HEK293 (cell line): ENCODE results near the gene R3HDM1.

ENCODE experiments used
- CTCF ChIA-PET: fragments of 350-600 bp; formaldehyde crosslinking; extraction: SDS; loops from one replicate; lab custom pipeline; 2021; ENCODE audit warnings: antibody characterized with exemption; lab: Yijun Ruan, JAX
- POLR2A ChIA-PET: fragments of 300-600 bp; formaldehyde crosslinking; extraction: SDS; loops from one replicate; lab custom pipeline; 2020; ENCODE audit warnings: antibody characterized with exemption, inconsistent platforms; lab: Yijun Ruan, JAX
- H3K27ac ChIP-seq: fragments of 200-500 bp; sonication (Bioruptor generic); 2 replicates; pipeline ENCODE4 v1.5.1; 2014; ENCODE audit warnings: low read depth, low read length, control low read depth, inconsistent platforms; ENCODE audit errors: extremely low read depth
- H3K36me3 ChIP-seq, 2 experiments: fragments of 200-500 bp in 1 of 2; sonication (Bioruptor generic) in 1 of 2; 1 replicate in 1 of 2; 2 replicates in 1 of 2; pipeline ENCODE4 v1.5.1; 2014 to 2017; ENCODE audit warnings: inconsistent platforms in 2 of 2, low read length in 2 of 2; ENCODE audit not compliant: control insufficient read depth in 2 of 2, insufficient read depth in 1 of 2
- H3K4me1 ChIP-seq: fragments of 200-500 bp; sonication (Bioruptor generic); 2 replicates; pipeline ENCODE4 v1.5.1; 2014; ENCODE audit warnings: mild to moderate bottlenecking, low read length, inconsistent platforms; ENCODE audit not compliant: control insufficient read depth, insufficient read depth
- H3K4me3 ChIP-seq: 2 replicates; pipeline ENCODE4 v1.5.1; 2011; ENCODE audit warnings: low read depth, mild to moderate bottlenecking, control low read depth, low read length, moderate library complexity
- H3K9me3 ChIP-seq: fragments of 200-500 bp; sonication (Bioruptor generic); 2 replicates; pipeline ENCODE4 v1.5.1; 2014; ENCODE audit warnings: low read depth, low read length, inconsistent platforms; ENCODE audit not compliant: control insufficient read depth, insufficient read depth
- CTCF ChIP-seq: fragments of 450-650 bp; formaldehyde crosslinking; IDR thresholded peaks from 2 replicates; pipeline ENCODE4 v1.5.1; 2016; ENCODE audit warnings: missing biosample characterization, missing genetic modification characterization
- GLIS1 ChIP-seq: fragments of 450-650 bp; formaldehyde crosslinking; IDR thresholded peaks from 2 replicates; pipeline ENCODE4 v1.5.1; 2016; ENCODE audit warnings: missing biosample characterization, missing genetic modification characterization
- IKZF3 ChIP-seq: fragments of 450-650 bp; IDR thresholded peaks from 2 replicates; pipeline ENCODE4 v1.5.0; 2018; ENCODE audit warnings: missing biosample characterization, mild to moderate bottlenecking, missing genetic modification characterization, moderate library complexity
- KLF9 ChIP-seq: fragments of 450-650 bp; formaldehyde crosslinking; IDR thresholded peaks from 2 replicates; pipeline ENCODE4 v1.5.1; 2016; ENCODE audit warnings: missing biosample characterization, missing genetic modification characterization, low read depth
- PRDM1 ChIP-seq: fragments of 450-650 bp; formaldehyde crosslinking; IDR thresholded peaks from 2 replicates; pipeline ENCODE4; 2016; ENCODE audit warnings: missing biosample characterization, missing genetic modification characterization
- TRIM28 ChIP-seq: IDR thresholded peaks from 2 replicates; pipeline ENCODE4 v1.6.1; 2011; ENCODE audit warnings: low read length, control low read depth, borderline replicate concordance
- ZBTB20 ChIP-seq: fragments of 450-650 bp; formaldehyde crosslinking; IDR thresholded peaks from 2 replicates; pipeline ENCODE4 v1.5.1; 2016; ENCODE audit warnings: missing biosample characterization, missing genetic modification characterization
- ZBTB21 ChIP-seq: fragments of 450-650 bp; formaldehyde crosslinking; IDR thresholded peaks from 2 replicates; pipeline ENCODE4 v1.5.1; 2017; ENCODE audit warnings: missing biosample characterization, missing genetic modification characterization
- ZBTB48 ChIP-seq: fragments of 450-650 bp; formaldehyde crosslinking; IDR thresholded peaks from 2 replicates; pipeline ENCODE4 v1.5.1; 2016; ENCODE audit warnings: missing biosample characterization, missing genetic modification characterization
- ZIC2 ChIP-seq: fragments of 450-650 bp; formaldehyde crosslinking; IDR thresholded peaks from 2 replicates; pipeline ENCODE4 v1.5.1; 2016; ENCODE audit warnings: missing biosample characterization, missing genetic modification characterization
- ZNF133 ChIP-seq: fragments of 450-650 bp; formaldehyde crosslinking; IDR thresholded peaks from 2 replicates; pipeline ENCODE4 v1.5.1; 2016; ENCODE audit warnings: missing biosample characterization, missing genetic modification characterization
- ZNF169 ChIP-seq: fragments of 450-650 bp; formaldehyde crosslinking; IDR thresholded peaks from 2 replicates; pipeline ENCODE4 v1.5.1; 2016; ENCODE audit warnings: missing biosample characterization, missing genetic modification characterization
- ZNF2 ChIP-seq: fragments of 450-650 bp; formaldehyde crosslinking; IDR thresholded peaks from 2 replicates; pipeline ENCODE4 v1.5.1; 2016; ENCODE audit warnings: missing biosample characterization, missing genetic modification characterization
- ZNF214 ChIP-seq: fragments of 450-650 bp; formaldehyde crosslinking; IDR thresholded peaks from 2 replicates; pipeline ENCODE4 v1.5.1; 2017; ENCODE audit warnings: missing biosample characterization, mild to moderate bottlenecking, missing genetic modification characterization, borderline replicate concordance
- ZNF324 ChIP-seq: fragments of 450-650 bp; formaldehyde crosslinking; IDR thresholded peaks from 2 replicates; pipeline ENCODE4 v1.5.1; 2016; ENCODE audit warnings: missing biosample characterization, missing genetic modification characterization
- ZNF366 ChIP-seq: fragments of 450-650 bp; formaldehyde crosslinking; conservative IDR thresholded peaks from 2 replicates; pipeline ENCODE4 v1.5.1; 2016; ENCODE audit warnings: missing biosample characterization, missing genetic modification characterization
- ZNF416 ChIP-seq: fragments of 450-650 bp; formaldehyde crosslinking; IDR thresholded peaks from 2 replicates; pipeline ENCODE4 v1.5.1; 2016; ENCODE audit warnings: missing biosample characterization, missing genetic modification characterization
- ZNF426 ChIP-seq: fragments of 450-650 bp; formaldehyde crosslinking; IDR thresholded peaks from 2 replicates; pipeline ENCODE4 v1.5.1; 2017; ENCODE audit warnings: missing biosample characterization, missing genetic modification characterization, mild to moderate bottlenecking, inconsistent platforms, moderate library complexity
- ZNF488 ChIP-seq: fragments of 450-650 bp; formaldehyde crosslinking; IDR thresholded peaks from 2 replicates; pipeline ENCODE4 v1.5.1; 2016; ENCODE audit warnings: missing biosample characterization, missing genetic modification characterization
- ZNF513 ChIP-seq: fragments of 450-650 bp; IDR thresholded peaks from 2 replicates; pipeline ENCODE4 v1.5.1; 2018; ENCODE audit warnings: missing biosample characterization, missing genetic modification characterization
- ZNF580 ChIP-seq: fragments of 450-650 bp; formaldehyde crosslinking; IDR thresholded peaks from 2 replicates; pipeline ENCODE4 v1.5.1; 2016; ENCODE audit warnings: missing biosample characterization, missing genetic modification characterization
- ZNF654 ChIP-seq: fragments of 450-650 bp; formaldehyde crosslinking; IDR thresholded peaks from 2 replicates; pipeline ENCODE4 v1.5.1; 2016; ENCODE audit warnings: low read depth, missing biosample characterization, missing genetic modification characterization
- ZNF658 ChIP-seq: fragments of 450-650 bp; formaldehyde crosslinking; IDR thresholded peaks from 2 replicates; pipeline ENCODE4; 2016; ENCODE audit warnings: missing biosample characterization, missing genetic modification characterization
- ZNF830 ChIP-seq: fragments of 450-650 bp; IDR thresholded peaks from 2 replicates; pipeline ENCODE4 v1.5.0; 2018; ENCODE audit warnings: missing biosample characterization, missing genetic modification characterization, low read depth, mild to moderate bottlenecking, moderate library complexity

R3HDM1 gene

DNA sequence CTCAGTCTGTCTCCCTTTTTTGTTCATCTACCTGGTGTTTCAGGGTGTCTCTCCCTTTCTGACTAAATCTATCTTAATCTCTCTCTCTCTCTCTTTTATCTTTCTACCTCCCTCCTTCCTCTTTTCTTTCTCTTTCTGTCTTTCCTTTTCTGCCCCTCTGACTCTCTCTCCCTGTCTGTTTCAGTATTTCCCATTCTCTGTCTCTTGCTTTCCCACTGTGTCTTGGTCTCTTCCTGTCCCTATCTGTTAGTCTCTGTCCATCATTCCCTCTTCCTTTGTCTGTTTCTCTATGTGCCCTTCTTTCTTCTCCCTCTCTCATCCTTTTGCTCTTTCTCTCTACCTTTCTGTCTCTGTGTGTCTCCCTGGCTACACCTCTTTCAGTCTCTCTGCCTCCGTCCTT lies 56.7 kb downstream of the R3HDM1 start:
- ChIA-PET CTCF (no interaction called here), POLR2A (no interaction called here)
- Histone ChIP-seq H3K4me3 (no peak overlapping the region), H3K4me1 (0 out of 2 replicates have a peak, but pooled peaks cover 5% of the 10 kb centered on the region), H3K9me3 (no peaks in the 10 kb centered on the region), H3K36me3 (no peaks in the 10 kb centered on the region), H3K27ac (no peak overlapping the region)
- TF ChIP-seq ZNF426 (no peak), PRDM1 (tag by site-specific recombination) (peak; percentile 70), ZNF366 (tag by site-specific recombination) (peak; percentile 55; the same call in 1 of the 2 replicates)

GRCh38 chr2:135590619-135591260 lies 59.5 kb downstream of the R3HDM1 start:
- H3K4me3 ChIP-seq = no peak overlapping the region
- ChIA-PET POLR2A (interaction anchor here (1.7 kb wide), 1 partner anchor 60 kb away, joined by 7 read pairs; the partner anchor contains the start of genes R3HDM1 and ZRANB3), CTCF (interaction anchor here (1.0 kb wide), 1 partner anchor 12 kb away, joined by 9 read pairs; no protein-coding TSS in a partner anchor)
- TF ChIP-seq ZNF580 = no peak
- no peak for TF ChIP-seq ZNF169
- TF ChIP-seq GLIS1 (tag by site-specific recombination) = no peak
- no peak for TF ChIP-seq IKZF3 (tag by site-specific recombination)
- no peak for TF ChIP-seq ZIC2 (tag by site-specific recombination)
- TF ChIP-seq ZBTB48 (tag by site-specific recombination) = no peak
- no peak for TF ChIP-seq KLF9 (tag by site-specific recombination)
- TF ChIP-seq ZNF416 (tag by site-specific recombination) = no peak
- no peak overlapping the region for H3K27ac ChIP-seq
- 0 out of 2 replicates have a peak, but pooled peaks cover 5% of the 10 kb centered on the region for H3K4me1 ChIP-seq
- no peaks in the 10 kb centered on the region for H3K36me3 ChIP-seq
- no peaks in the 10 kb centered on the region for H3K9me3 ChIP-seq

- Histone ChIP-seq H3K9me3 (no peaks in the 10 kb centered on the region), H3K4me3 (no peak overlapping the region), H3K36me3 (peaks cover 16 to 24% of the 10 kb centered on the region in 2 experiments; a peak in 2 of 3 replicates), H3K4me1 (0 out of 2 replicates have a peak, but pooled peaks cover 3% of the 10 kb centered on the region), H3K27ac (no peak overlapping the region)
- ChIA-PET POLR2A (no interaction called here), CTCF (interaction anchor here (0.6 to 3.1 kb wide), 5 partner anchors 108 to 597 kb away, joined by 3 to 12 read pairs (median 4); no protein-coding TSS in a partner anchor)
- no peak for TF ChIP-seq TRIM28
- peak; percentile 39 for TF ChIP-seq ZNF654 (tag by site-specific recombination)
Observed at GRCh38 chr2:135600915-135601314, 69.6 kb downstream of the R3HDM1 start.

GRCh38 chr2:135603543-135603942 lies 72.3 kb downstream of the R3HDM1 start:
- Histone ChIP-seq H3K27ac (no peak overlapping the region), H3K9me3 (no peaks in the 10 kb centered on the region), H3K4me3 (no peak overlapping the region), H3K4me1 (no peaks in the 10 kb centered on the region), H3K36me3 (peaks cover 17 to 33% of the 10 kb centered on the region in 2 experiments; a peak in 2 of 3 replicates)
- ChIA-PET POLR2A (no interaction called here), CTCF (no interaction called here)
- no peak for TF ChIP-seq ZNF366 (tag by site-specific recombination)
- TF ChIP-seq ZNF214 (tag by site-specific recombination) = no peak
- TF ChIP-seq CTCF (tag by site-specific recombination) = no peak
- no peak for TF ChIP-seq ZNF2 (tag by site-specific recombination)
- TF ChIP-seq ZNF513 (tag by site-specific recombination) = no peak
- no peak for TF ChIP-seq ZNF133 (tag by site-specific recombination)
- TF ChIP-seq ZBTB21 (tag by site-specific recombination) = no peak
- no peak for TF ChIP-seq ZNF658 (tag by site-specific recombination)
- no peak for TF ChIP-seq ZNF324 (tag by site-specific recombination)
- TF ChIP-seq ZNF488 = no peak
- no peak for TF ChIP-seq ZNF830
- no peak for TF ChIP-seq ZBTB20 (tag by site-specific recombination)
